SK-N-SH (cell line): ENCODE data around the gene MIPEP.
"Not testable (repeated sequence)": the region's sequence is repeated elsewhere in the genome, so short reads cannot be mapped to it uniquely, and the experiment has no call there.

ENCODE experiments used
- CTCF ChIP-seq: fragments of 200-600 bp; sonication (generic); IDR thresholded peaks from 2 replicates; pipeline ENCODE4 v1.6.1; 2017; ENCODE audit warnings: antibody characterized with exemption, mild to moderate bottlenecking, moderate library complexity
- JUND ChIP-seq: IDR thresholded peaks from 2 replicates; pipeline ENCODE4 v1.4.0; 2012
- PBX3 ChIP-seq: IDR thresholded peaks from 2 replicates; pipeline ENCODE4; 2012

GRCh38 chr13:23761760-23762159 lies 127.4 kb downstream of the MIPEP start:
- not testable (repeated sequence) for TF ChIP-seq CTCF, PBX3, JUND
